Fibroblast of mammary gland (primary cell): ENCODE data around the gene APLP2.

Experiments used
- DNase-seq: peaks from one replicate; pipeline ENCODE4 v3.0.0-alpha.2; 2010; ENCODE audit warnings: low read depth
- H3K4me3 ChIP-seq: 2 replicates; pipeline ENCODE4 v1.5.1; 2011; ENCODE audit warnings: low read depth, mild to moderate bottlenecking, low read length, moderate library complexity; ENCODE audit not compliant: control insufficient read depth
- CTCF ChIP-seq: conservative IDR thresholded peaks from 2 replicates; pipeline ENCODE4 v1.5.1; 2011; ENCODE audit warnings: low read depth, low read length, inconsistent platforms; ENCODE audit not compliant: control insufficient read depth, insufficient read depth

Gene APLP2

GRCh38 chr11:130187096-130187495 lies 117.4 kb downstream of the APLP2 start:
- H3K4me3 ChIP-seq = no peak overlapping the region
- TF ChIP-seq CTCF = no peak
- no peak for DNase-seq

DNA sequence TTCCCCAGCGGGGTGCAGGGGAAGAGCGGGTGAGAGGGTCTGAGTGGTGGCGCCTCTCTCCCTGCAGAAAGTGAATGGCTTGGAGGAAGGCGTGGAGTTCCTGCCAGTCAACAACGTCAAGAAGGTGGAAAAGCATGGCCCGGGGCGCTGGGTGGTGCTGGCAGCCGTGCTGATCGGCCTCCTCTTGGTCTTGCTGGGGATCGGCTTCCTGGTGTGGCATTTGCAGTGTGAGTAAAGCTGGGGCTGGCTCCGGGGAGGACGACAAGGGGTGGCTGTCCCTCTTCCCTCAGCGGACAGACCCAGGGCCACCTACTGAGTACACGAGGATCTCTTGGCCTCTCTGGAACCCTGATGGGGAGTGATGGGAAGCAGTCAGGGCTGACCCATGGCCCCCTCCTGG lies 118.4 kb downstream of the APLP2 start:
- no peak for TF ChIP-seq CTCF
- H3K4me3 ChIP-seq = no peak overlapping the region
- no peak for DNase-seq

DNA sequence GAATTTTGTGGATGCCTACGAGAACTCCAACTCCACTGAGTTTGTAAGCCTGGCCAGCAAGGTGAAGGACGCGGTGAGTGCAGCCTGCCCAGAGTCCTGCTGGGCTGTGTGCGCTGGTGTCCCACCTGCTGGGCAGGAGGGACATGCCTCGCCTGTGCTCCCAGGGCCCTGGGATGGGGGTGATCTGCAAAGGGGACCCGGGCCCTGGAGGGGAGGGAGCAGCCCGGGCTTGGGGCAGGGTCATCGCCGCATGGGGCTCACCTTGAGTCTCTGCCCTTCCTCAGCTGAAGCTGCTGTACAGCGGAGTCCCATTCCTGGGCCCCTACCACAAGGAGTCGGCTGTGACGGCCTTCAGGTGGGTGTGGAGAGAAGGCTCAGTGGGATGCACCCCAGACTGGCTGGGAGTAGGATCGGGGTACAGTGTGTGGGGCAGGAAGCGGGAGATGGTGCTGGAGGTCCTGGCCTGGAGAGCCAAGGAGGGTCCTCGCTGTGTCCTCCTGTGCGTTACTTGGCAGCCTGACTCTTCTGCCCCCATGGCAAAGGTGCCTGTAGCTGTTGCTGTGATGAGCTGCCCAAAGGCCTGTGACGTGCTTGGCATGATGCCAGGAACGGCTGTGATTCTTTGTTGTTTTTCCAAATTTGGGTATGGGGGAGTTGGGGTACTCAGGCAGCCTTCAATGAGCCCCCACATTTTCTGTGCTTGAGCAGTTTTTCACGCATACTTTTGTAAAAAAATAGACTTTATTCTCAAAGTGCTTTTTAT lies 119.1 kb downstream of the APLP2 start:
- no peak overlapping the region for H3K4me3 ChIP-seq
- no peak for TF ChIP-seq CTCF
- DNase-seq = no peak

GRCh38 chr11:130189492-130190210 lies 120.0 kb downstream of the APLP2 start:
- TF ChIP-seq CTCF = no peak
- no peak overlapping the region for H3K4me3 ChIP-seq
- DNase-seq = no peak

- no peak for TF ChIP-seq CTCF
- H3K4me3 ChIP-seq = no peak overlapping the region
These were observed 120.7 kb downstream of the APLP2 start for GRCh38 chr11:130190371-130190881.

GRCh38 chr11:130191896-130192295 lies 122.2 kb downstream of the APLP2 start:
- no peak overlapping the region for H3K4me3 ChIP-seq
- no peak for TF ChIP-seq CTCF
- no peak for DNase-seq

More at GRCh38 chr11:130190371-130190881, 120.7 kb downstream of the APLP2 start:
- no peak for DNase-seq
